ENCODE data around the gene PSAT1.

Gene PSAT1

GRCh38 chr9:78354324-78354973, 57.5 kb downstream of the PSAT1 start:
- DNase-seq (ENCODE audit: insufficient read length, low spot score) (no peak), FAIRE-seq (peak; percentile 53)
- TF ChIP-seq POLR2A (IDR thresholded peaks at IDR 0.05; ENCODE audit: low read depth, low read length) = no peak

GRCh38 chr9:78354989-78355388, 58.1 kb downstream of the PSAT1 start:
- FAIRE-seq (no peak), DNase-seq (ENCODE audit: insufficient read length, low spot score) (no peak)

GRCh38 chr9:78356634-78357033, 59.7 kb downstream of the PSAT1 start:
- FAIRE-seq (no peak), DNase-seq (ENCODE audit: insufficient read length, low spot score) (no peak)
- TF ChIP-seq POLR2A (IDR thresholded peaks at IDR 0.05; ENCODE audit: low read depth, low read length) = no peak

More at GRCh38 chr9:78354989-78355388, 58.1 kb downstream of the PSAT1 start:
- TF ChIP-seq POLR2A (IDR thresholded peaks at IDR 0.05; ENCODE audit: low read depth, low read length) = no peak

GRCh38 chr9:78357165-78357873, 60.4 kb downstream of the PSAT1 start:
- FAIRE-seq = no peak

GRCh38 chr9:78358329-78359051, 61.6 kb downstream of the PSAT1 start:
- DNase-seq (ENCODE audit: insufficient read length, low spot score) (no peak), FAIRE-seq (no peak)
- TF ChIP-seq POLR2A (IDR thresholded peaks at IDR 0.05; ENCODE audit: low read depth, low read length) = no peak

More at GRCh38 chr9:78357165-78357873, 60.4 kb downstream of the PSAT1 start:
- TF ChIP-seq POLR2A (IDR thresholded peaks at IDR 0.05; ENCODE audit: low read depth, low read length) = no peak
- no peak for DNase-seq (ENCODE audit: insufficient read length, low spot score)

- peak; percentile 45 for DNase-seq (ENCODE audit: insufficient read length, low spot score)
- no peak for TF ChIP-seq POLR2A (IDR thresholded peaks at IDR 0.05; ENCODE audit: low read depth, low read length)
- FAIRE-seq = peak; percentile 62
These were observed 66.3 kb downstream of the PSAT1 start for GRCh38 chr9:78363221-78363620.

GRCh38 chr9:78365748-78366697, 69.1 kb downstream of the PSAT1 start:
- no peak for FAIRE-seq
- no peak for TF ChIP-seq POLR2A (IDR thresholded peaks at IDR 0.05; ENCODE audit: low read depth, low read length)
- DNase-seq (ENCODE audit: insufficient read length, low spot score) = no peak

GRCh38 chr9:78366827-78367226, 69.9 kb downstream of the PSAT1 start:
- DNase-seq (ENCODE audit: insufficient read length, low spot score) (no peak), FAIRE-seq (no peak)
- no peak for TF ChIP-seq POLR2A (IDR thresholded peaks at IDR 0.05; ENCODE audit: low read depth, low read length)

- TF ChIP-seq POLR2A (IDR thresholded peaks at IDR 0.05; ENCODE audit: low read depth, low read length) = no peak
- DNase-seq (ENCODE audit: insufficient read length, low spot score) (no peak), FAIRE-seq (no peak)
These were observed 71.3 kb downstream of the PSAT1 start for GRCh38 chr9:78368236-78368635.

GRCh38 chr9:78369639-78370219, 72.8 kb downstream of the PSAT1 start:
- DNase-seq (ENCODE audit: insufficient read length, low spot score) (peak; percentile 86), FAIRE-seq (peak; percentile 86)
- TF ChIP-seq POLR2A (IDR thresholded peaks at IDR 0.05; ENCODE audit: low read depth, low read length) = no peak

GRCh38 chr9:78370991-78371390, 74.1 kb downstream of the PSAT1 start:
- TF ChIP-seq POLR2A (IDR thresholded peaks at IDR 0.05; ENCODE audit: low read depth, low read length) = no peak
- FAIRE-seq (no peak), DNase-seq (ENCODE audit: insufficient read length, low spot score) (no peak)

- no peak for DNase-seq (ENCODE audit: insufficient read length, low spot score)
- no peak for FAIRE-seq
- TF ChIP-seq POLR2A (IDR thresholded peaks at IDR 0.05; ENCODE audit: low read depth, low read length) = no peak
These were observed 75.1 kb downstream of the PSAT1 start for GRCh38 chr9:78371981-78372380.

Measured in H54 (cell line).